T1000 (cell line): Measurements from ENCODE around the gene NPTX1.
"Not testable (repeated sequence)": the region's sequence is repeated elsewhere in the genome, so short reads cannot be mapped to it uniquely, and the experiment has no call there.

ENCODE experiments used
- DNase-seq: peaks from one replicate; lab custom pipeline; 2025; ENCODE audit warnings: mixed read lengths; lab: John Stamatoyannopoulos, UW

The NPTX1 gene, protein sequence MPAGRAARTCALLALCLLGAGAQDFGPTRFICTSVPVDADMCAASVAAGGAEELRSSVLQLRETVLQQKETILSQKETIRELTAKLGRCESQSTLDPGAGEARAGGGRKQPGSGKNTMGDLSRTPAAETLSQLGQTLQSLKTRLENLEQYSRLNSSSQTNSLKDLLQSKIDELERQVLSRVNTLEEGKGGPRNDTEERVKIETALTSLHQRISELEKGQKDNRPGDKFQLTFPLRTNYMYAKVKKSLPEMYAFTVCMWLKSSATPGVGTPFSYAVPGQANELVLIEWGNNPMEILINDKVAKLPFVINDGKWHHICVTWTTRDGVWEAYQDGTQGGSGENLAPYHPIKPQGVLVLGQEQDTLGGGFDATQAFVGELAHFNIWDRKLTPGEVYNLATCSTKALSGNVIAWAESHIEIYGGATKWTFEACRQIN

DNA sequence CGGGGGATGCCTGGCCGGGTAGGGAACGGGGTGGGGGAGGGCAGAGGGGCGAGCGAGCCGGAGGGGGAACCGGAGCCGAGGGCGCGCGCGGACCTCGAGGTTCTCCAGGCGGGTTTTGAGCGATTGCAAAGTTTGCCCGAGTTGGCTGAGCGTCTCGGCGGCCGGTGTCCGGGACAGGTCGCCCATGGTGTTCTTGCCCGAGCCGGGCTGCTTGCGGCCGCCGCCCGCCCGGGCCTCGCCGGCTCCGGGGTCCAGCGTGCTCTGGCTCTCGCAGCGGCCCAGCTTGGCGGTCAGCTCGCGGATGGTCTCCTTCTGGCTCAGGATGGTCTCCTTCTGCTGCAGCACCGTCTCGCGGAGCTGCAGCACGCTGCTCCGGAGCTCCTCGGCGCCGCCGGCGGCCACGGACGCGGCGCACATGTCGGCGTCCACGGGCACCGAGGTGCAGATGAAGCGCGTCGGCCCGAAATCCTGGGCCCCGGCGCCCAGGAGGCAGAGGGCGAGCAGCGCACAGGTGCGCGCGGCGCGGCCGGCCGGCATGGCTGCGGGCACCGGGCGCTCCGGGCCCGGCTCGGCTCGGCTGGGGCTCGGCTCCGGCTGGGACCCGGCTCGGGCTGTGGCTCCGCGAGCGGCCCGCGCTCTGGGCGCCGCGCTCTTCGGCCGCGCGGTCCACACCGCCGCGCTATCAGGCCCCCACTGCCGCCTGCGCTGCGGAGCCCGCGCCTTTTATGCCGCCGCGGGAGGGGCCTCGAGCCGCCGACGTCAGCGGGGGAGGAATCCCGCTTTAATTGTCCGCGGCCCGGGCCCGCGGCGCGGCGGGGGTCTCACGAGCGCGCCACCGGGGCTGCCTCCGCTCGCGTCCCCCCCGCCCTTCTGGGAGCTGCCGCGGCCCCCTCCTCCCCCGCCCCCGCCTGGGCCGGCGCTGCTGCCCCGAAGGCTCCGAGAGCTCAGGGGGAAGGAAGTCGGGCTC lies at the start of gene NPTX1:
Gene NPTX1, minus strand, starts transcription at position 698 of the 967 bp plus-strand sequence. Its CDS starts 161 bp downstream, at position 537.
- peak; percentile 45 for DNase-seq

DNA sequence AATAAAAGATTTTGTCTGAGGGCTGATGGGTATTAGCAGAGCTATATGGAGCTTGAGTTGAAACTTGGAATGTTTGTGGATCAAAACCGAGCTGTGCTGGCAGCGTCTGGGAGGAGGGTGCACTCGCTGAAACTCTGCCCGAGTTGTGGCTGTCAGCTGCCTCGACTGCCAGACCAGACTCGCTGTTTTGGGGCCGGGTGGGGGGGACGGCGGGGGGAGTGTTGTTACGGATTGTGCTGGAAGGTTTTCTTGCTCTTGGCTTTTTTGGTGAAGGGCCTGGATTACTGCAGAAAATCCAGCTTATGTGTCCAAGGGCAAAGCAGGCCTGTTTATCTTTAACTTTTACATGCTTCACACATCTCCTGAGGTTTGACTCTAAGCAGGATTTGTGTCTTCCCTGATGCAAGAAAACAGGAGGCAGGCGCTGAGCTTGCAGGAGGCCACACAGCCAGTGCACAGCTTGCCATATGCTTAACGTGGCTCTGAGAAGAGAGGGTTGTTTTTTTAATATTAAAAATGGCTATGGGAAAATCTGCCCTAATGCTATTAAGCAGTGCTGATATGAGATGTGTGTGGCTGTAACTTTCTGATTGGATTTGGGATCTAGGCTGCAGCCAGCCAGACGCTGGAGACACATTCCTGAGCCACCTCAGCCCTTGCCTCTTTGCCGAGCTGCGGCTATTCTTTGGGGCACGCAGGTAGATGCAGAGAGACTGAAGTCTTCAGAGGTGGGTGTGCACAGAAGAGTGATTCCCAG lies 47.7 kb upstream of the NPTX1 start:
- no peak for DNase-seq

DNA sequence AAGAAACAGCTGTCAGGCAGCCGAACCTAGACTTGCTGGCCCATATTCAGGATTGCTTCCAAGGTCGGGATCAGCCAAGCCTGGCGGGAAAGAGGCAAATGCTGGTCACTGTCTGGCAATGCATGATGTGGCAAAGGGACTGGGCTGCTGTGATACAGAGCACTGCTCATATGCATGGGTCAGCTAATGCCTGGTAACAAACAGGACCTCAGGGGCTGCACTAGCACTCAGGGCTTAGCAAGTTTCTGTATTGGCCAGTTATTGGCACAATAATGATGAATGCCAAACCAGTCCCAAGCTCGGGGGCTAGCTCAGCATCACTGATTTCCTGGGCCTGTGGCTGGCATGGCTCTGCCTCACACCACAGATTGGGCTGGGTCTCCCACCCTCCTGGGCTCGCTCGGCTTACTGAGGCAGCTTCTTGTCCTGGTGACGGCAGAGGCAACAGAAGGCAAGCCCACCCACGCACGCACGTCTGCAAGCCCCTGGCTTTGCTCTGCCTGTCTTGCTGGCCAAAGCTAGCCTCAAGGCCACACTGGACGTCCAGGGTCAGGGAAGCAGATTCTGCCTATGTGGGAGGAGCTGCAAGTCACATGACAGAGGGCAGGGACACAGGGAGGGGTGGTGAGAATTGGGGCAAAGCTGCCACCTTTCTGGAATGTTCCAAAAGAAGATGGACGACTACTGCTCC lies 46.8 kb upstream of the NPTX1 start:
- DNase-seq, result no peak

DNA sequence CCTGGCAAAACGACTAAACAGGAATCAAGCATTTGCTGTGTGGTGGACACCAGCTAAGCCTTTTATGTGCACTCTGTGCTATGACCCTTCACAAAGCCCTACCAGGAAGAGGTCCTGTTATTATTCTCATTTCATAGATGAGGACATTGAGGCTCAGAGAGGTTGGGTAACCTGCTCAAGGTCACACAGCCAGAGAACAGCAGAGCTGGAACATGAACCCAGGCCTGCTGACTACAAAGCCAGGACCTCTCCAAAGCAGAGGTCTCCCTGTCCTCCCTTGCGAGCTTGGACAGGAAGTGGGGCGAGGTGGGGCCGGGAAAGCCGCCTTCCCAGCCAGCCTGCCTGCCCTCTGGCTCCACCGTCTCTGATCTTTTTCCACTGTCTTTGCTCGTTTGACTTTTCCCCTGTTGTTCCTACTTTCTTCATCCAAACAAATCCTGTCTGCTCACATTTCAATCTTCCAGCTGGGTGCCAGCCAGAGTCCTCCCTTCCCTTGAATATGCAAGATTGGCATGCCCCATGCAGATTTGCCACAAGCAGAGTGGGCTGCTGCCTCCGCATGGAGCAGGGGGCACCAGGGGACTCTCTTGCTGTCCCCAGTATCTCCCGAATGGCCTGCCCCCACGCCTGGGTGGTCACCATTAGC lies 44.5 kb upstream of the NPTX1 start:
- DNase-seq, result no peak

DNA sequence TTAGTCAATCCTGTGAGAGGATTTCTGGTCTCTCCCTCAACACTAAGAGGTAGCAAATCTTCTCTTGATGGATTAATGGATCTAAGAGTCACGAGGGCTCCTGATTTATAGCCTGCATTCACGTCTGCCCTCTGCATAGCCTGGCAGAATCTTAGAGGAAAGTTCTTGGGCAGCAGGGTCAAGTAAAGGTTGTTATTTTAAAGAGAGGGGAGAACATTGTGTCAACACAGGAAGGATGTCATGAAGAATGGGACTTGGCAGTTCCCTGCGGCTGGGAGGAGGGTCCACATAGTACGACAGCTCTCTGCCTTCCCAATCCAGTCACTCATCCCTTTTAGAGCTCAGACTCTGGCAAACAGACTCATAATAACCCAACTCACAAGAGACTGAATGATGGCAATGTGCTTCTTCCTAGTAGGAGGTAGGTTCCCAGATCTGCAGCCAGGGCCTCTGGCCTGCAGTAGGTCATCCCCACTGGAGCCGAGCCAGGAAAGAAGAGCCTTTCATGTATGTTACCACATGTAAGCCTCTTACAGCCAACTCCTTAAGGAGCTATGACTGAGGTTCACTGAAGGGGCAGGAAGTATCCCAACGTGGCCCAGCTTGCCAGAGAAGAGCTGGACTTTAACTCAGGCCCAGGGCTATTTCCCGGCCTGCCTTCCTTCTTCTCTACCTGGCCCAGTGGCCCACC lies 42.8 kb upstream of the NPTX1 start:
- no peak for DNase-seq

DNA sequence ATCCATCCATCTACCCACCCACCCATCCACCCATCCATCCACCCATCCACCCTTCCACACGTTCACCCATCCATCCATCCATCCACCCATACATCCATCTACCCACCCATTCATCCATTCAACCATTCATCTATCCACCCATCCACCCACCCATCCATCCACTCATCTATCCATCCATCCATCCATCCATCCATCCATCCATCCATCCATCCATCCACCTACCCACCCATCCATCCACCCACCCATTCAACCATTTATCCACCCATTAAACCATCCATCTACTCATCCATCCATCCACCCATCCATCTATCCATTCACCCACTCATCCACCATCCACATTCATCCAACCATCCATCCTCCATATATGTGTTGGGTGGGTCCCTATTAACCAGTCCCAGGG lies 42.0 kb upstream of the NPTX1 start:
- no peak for DNase-seq

DNA sequence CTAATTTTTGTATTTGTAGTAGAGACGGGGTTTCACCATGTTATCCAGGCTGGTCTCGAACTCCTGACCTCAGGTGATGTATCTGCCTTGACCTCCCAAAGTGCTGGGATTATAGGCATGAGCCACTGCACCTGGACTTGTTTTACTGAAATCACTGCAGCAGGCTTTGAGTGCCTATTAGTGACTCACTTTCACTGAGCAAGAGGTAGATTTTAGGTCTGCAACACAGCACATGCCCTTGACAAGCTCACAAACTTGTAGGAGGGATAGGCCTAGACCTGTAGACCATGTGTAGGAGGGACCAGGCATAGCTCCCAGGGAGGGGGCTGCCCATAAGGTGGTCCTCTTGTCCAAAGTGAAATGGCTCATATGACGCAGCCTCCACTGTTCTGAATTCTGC lies 41.2 kb upstream of the NPTX1 start:
- no peak for DNase-seq

DNA sequence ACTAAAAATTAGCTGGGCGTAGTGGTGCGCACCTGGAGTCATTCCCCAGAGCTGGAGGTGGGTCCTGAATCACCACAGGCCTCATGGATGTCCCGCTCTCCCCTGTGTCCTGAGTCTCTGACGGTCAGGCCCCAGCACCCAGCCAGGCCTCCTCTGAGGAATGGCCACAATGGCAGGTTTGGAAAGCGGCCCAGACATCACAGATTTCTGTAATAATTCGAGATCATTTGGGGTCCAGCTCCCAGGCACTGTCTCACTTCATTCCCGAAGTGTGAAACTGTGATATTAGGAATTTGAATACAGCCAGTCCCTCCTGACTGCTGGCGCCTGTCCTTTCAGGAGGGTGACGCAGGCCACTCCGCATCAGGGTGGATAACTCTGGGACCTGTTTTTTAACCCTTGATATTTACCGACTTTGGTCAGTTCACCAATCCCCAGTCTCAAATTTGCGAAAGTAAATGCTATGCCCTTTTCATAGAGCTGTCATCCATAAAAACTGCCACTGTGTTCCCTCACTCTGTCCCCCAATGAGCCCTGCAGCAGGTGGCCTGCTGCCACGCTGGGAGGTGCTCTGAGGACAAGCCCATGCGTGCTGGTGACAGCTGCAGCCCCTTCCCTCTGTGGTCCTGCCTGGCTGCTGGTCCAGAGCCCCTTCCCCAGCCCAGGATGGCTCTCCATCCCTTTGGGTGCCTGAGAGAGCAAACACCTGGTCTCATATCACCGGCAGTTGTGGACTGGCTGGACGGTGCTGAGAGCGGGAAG lies 39.9 kb upstream of the NPTX1 start:
- no peak for DNase-seq

DNA sequence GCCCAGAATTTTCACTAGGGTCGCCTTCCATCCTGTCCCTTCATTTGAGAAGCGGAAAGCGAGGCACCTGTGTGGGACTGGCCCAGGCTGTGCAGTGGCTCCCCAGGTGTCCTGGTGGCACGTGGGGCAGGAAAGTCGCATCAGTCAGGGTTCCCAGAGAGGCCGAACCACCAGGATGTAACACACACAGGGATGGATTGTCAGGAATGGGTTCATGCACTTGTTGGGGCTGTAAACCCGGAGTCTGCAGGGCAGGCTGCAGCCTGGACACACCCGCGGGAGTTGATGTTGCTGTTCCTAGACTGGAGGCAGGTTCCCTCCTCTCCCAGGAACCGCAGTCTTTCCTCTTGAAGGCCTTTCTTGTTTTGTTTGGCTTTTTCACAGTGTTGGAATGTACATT lies 37.5 kb upstream of the NPTX1 start:
- DNase-seq, result peak; percentile 38

DNA sequence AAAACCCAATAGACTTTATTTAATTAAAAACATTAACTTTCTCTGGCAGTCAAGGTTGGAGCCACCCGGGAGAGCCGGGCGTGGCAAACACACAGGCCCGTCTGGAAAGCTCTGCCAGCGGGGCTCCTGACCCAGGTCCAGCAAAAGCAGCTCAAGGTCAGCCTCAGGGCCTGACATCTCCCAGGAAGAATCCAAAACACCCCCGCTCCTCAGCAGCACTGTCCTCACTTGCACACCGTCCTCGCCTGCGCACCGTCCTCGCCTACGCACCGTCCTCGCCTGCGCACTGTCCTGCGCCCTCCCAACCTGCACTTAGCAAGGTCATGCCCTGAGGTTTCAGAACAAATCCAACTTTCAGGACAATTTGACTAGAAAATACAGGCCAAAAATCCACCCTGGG lies 36.8 kb upstream of the NPTX1 start:
- no peak for DNase-seq

DNA sequence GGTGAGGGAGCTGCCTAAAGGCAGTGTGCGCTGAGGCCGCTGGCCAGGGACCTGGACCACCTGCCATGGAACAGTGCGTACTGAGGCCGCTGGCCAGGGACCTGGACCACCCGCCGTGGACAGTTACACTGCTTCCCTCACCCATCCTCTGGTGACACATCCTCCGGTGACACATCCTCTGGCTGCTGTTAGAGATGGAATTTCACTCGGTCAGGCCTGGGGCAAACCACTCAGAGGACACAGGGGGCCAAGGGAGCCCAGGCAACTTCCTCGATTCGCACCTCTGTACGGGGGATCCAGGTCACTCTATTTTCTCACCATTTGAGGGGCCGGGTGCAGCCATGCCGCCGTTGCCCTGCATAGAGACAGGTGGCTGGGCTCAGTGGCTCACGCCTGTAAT lies 35.8 kb upstream of the NPTX1 start:
- DNase-seq, result peak; percentile 64

DNA sequence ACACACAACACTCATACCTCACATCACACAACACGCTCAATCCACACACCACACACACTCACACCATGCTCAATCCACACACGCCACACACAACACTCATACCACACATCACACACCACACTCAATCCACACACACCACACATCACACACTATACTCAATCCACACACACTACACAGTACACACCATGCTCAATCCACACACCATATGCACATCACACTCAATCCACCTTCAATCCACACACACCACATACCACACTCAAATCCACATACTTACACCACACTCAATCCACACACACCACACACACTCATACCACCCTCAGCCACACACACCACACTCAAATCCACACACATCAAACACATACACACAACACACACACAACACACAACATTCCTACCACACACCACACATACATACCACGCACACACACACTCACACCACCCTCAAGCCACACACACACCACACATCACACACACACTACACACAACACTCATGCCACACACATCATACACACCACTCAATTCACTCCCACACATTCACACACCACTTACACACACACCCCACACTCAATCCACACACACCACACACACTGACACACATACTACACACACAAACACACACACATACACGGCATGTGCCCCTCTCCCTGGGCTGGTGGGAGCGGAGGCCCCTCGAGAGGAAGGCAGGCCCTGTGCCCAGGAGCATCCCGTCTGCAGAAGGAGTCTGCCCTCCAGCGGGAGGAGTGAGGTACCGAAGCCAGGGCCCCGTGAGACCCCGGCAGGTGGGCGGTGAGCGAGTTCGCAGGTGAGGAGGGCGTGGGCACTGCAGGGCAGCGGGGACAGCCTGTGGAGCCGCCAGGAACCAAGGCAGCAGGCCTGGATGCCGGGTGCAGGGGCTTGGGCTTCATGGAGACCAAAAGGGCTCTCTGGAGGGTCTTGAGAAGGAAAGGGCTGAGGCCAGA lies 35.1 kb upstream of the NPTX1 start:
- no peak for DNase-seq

DNA sequence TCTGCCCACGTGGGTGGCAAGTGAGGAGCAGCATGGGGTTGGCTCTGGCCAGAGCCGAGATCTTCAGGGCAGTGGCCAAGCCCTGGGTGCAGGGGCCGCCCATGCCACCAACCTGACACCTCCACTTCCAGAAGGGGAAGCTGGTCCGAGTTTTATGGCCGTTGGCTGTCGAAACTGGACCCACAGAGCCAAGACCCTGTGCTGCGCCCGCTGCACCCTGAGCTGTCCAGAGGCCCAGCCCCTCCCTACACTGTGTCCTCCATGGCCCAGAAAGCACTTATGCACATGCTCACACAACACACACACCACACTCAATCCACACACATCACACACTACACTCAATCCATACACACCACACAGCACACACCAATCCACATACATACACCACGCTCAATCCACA lies 34.4 kb upstream of the NPTX1 start:
- DNase-seq, result no peak

DNA sequence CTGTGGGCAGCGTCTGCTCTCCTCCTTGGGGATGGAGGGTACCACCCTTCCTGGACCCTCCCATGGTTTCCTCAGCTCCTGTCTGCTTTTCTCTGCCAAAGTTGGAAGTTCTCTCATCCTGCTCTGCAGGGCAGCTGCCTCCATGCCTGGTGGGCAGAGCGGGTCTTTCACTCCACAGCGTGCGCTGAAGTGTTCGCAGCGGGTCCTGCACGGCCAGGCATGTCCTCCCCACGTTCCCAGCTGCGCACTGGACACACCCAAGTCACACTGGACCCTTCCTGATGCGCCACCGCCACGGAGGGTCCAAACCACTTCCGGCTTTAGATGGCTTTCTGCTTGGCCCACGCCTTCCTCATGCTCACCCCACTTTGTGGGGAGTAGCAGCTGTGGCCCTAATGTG lies 33.7 kb upstream of the NPTX1 start:
- DNase-seq, result no peak

DNA sequence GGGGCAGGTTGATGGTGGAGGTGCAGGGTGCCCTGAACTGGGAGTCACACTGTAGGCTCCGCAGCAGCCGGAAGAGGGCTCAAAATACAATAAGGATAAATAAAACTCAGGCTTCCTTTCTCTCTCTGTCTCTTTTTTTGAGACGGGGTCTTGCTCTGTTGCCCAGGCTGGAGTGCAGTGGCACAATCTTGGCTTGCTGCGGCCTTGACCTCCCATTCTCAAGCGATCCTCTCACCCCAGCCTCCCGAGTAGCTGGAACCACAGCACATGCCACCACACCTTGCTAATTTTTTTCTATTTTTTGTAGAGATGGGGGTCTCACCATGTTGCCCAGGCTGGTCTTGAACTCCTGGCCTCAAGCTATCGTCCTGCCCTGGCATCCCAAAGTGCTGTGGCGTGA lies 32.9 kb upstream of the NPTX1 start:
- no peak for DNase-seq

DNA sequence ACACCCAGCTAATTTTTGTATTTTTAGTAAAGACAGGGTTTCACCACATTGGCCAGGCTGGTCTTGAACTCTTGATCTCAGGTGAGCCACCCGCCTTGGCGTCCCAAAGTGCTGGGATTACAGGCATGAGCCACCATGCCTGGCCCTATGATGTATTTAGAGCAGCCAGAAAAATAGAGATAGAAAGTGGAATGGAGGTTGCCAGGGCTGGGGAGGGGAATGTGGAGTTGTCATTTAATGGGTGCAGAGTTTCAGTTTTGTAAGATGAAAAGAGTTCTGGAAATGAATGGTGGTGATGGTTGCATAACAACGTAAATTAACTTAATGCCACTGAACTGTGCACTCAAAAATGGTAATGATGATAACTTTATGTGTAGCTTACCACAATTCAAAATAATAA lies 31.6 kb upstream of the NPTX1 start:
- DNase-seq, result no peak

DNA sequence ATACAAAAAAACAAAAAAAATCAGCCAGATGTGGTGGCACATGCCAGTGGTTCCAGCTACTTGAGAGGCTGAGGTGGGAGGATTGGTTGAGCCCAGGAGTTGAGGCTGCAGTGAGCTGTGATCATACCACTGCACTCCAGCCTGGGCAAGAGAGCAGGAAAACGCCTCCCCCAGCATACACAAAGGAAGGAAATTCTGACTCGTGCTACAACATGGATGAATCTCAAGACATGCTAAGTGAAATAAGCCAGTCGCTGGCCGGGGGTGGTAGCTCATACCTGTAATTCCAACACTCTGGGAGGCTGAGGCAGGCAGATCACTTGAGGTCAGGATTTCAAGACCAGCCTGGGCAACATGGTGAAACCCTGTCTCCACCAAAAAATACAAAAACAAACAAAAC lies 30.8 kb upstream of the NPTX1 start:
- DNase-seq, result not testable (repeated sequence)

DNA sequence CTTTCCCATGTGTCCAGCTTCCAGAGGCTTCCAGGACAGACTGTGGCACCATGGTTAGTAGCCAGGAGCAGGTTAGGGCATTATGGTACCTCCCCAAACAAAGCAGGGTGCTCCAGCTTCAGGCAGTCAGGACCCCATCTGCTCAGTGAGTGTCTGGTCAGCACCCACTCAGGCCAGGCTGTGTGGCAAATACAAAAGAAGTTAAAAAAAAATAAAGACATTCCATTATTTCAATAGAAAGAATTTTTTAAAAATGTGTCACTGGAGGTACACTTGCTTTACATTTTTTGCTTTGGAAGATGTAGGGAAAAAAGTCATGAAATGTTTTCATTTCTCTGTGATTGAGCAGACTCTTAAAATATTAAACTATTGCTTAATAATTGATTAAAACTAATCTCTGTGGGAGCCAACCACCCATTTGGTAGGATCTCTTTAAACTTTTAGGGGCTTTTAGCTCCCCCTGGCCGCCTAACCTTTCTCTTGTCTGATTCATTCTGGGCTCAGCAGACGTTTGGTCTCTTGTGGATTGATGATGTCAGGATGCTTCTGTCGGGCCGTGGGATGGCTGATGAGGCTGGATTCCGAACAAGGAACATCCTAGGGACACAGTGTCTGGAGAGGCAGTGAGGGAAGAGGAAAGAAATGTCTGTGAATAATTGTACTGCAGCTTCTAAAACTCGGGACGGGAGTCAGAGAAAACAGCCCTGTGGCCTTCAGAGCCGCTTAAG lies 28.4 kb upstream of the NPTX1 start:
- DNase-seq, result peak; percentile 61
